Measurements from ENCODE around the gene RAB3GAP1.

RAB3GAP1 gene

GRCh38 chr2:135182190-135182589 is 130.1 kb downstream of the RAB3GAP1 start:
- Mint-ChIP-seq H3K9me3 (no peaks in the 10 kb centered on the region), H3K27me3 (no peaks in the 10 kb centered on the region), H3K27ac (no peak overlapping the region), H3K4me3 (no peak overlapping the region), H3K4me1 (ENCODE audit: low read depth) (no peaks in the 10 kb centered on the region), H3K36me3 (ENCODE audit: low read depth) (peaks cover 13% of the 10 kb centered on the region)

GRCh38 chr2:135182601-135183000 is 130.5 kb downstream of the RAB3GAP1 start:
- no peak overlapping the region for H3K27ac Mint-ChIP-seq
- no peaks in the 10 kb centered on the region for H3K4me1 Mint-ChIP-seq (ENCODE audit: low read depth)
- H3K36me3 Mint-ChIP-seq (ENCODE audit: low read depth) = peaks cover 10% of the 10 kb centered on the region

GRCh38 chr2:135183822-135184221 is 131.7 kb downstream of the RAB3GAP1 start:
- peaks cover 7% of the 10 kb centered on the region for H3K36me3 Mint-ChIP-seq (ENCODE audit: low read depth)
- H3K27ac Mint-ChIP-seq = no peak overlapping the region
- H3K9me3 Mint-ChIP-seq = no peaks in the 10 kb centered on the region
- H3K27me3 Mint-ChIP-seq = no peaks in the 10 kb centered on the region
- no peaks in the 10 kb centered on the region for H3K4me1 Mint-ChIP-seq (ENCODE audit: low read depth)
- H3K4me3 Mint-ChIP-seq = no peak overlapping the region

More at GRCh38 chr2:135182601-135183000, 130.5 kb downstream of the RAB3GAP1 start:
- Mint-ChIP-seq H3K4me3 (no peak overlapping the region), H3K9me3 (no peaks in the 10 kb centered on the region), H3K27me3 (no peaks in the 10 kb centered on the region)

- no peaks in the 10 kb centered on the region for H3K9me3 Mint-ChIP-seq
- no peak overlapping the region for H3K4me3 Mint-ChIP-seq
- no peak overlapping the region for H3K27ac Mint-ChIP-seq
- no peaks in the 10 kb centered on the region for H3K4me1 Mint-ChIP-seq (ENCODE audit: low read depth)
- H3K27me3 Mint-ChIP-seq = no peaks in the 10 kb centered on the region
- peaks cover 18% of the 10 kb centered on the region for H3K36me3 Mint-ChIP-seq (ENCODE audit: low read depth)
Observed at GRCh38 chr2:135186054-135186453, 134.0 kb downstream of the RAB3GAP1 start.

- Mint-ChIP-seq H3K9me3 (no peaks in the 10 kb centered on the region), H3K27me3 (no peaks in the 10 kb centered on the region), H3K4me1 (ENCODE audit: low read depth) (no peaks in the 10 kb centered on the region), H3K4me3 (no peak overlapping the region), H3K27ac (no peak overlapping the region), H3K36me3 (ENCODE audit: low read depth) (peaks cover 18% of the 10 kb centered on the region)
Observed at GRCh38 chr2:135187270-135187669, 135.2 kb downstream of the RAB3GAP1 start.

- no peaks in the 10 kb centered on the region for H3K27me3 Mint-ChIP-seq
- H3K9me3 Mint-ChIP-seq = peaks cover 8% of the 10 kb centered on the region
- H3K4me3 Mint-ChIP-seq = no peak overlapping the region
- no peak overlapping the region for H3K27ac Mint-ChIP-seq
- peaks cover 18% of the 10 kb centered on the region for H3K36me3 Mint-ChIP-seq (ENCODE audit: low read depth)
- no peaks in the 10 kb centered on the region for H3K4me1 Mint-ChIP-seq (ENCODE audit: low read depth)
Observed at GRCh38 chr2:135189148-135189547, 137.1 kb downstream of the RAB3GAP1 start.

GRCh38 chr2:135190799-135191198 is 138.7 kb downstream of the RAB3GAP1 start:
- peaks cover 10% of the 10 kb centered on the region for H3K9me3 Mint-ChIP-seq
- peaks cover 18% of the 10 kb centered on the region for H3K36me3 Mint-ChIP-seq (ENCODE audit: low read depth)
- H3K27me3 Mint-ChIP-seq = no peaks in the 10 kb centered on the region
- no peaks in the 10 kb centered on the region for H3K4me1 Mint-ChIP-seq (ENCODE audit: low read depth)
- no peak overlapping the region for H3K4me3 Mint-ChIP-seq
- H3K27ac Mint-ChIP-seq = no peak overlapping the region

GRCh38 chr2:135198481-135198880 is 146.4 kb downstream of the RAB3GAP1 start:
- H3K27ac Mint-ChIP-seq = no peak overlapping the region
- H3K4me1 Mint-ChIP-seq (ENCODE audit: low read depth) = no peaks in the 10 kb centered on the region
- peaks cover 4% of the 10 kb centered on the region for H3K9me3 Mint-ChIP-seq
- no peaks in the 10 kb centered on the region for H3K27me3 Mint-ChIP-seq
- peaks cover 3% of the 10 kb centered on the region for H3K36me3 Mint-ChIP-seq (ENCODE audit: low read depth)
- no peak overlapping the region for H3K4me3 Mint-ChIP-seq

- Mint-ChIP-seq H3K9me3 (no peaks in the 10 kb centered on the region), H3K36me3 (ENCODE audit: low read depth) (peaks cover 3% of the 10 kb centered on the region), H3K4me3 (no peak overlapping the region), H3K27ac (no peak overlapping the region), H3K4me1 (ENCODE audit: low read depth) (no peaks in the 10 kb centered on the region), H3K27me3 (no peaks in the 10 kb centered on the region)
Observed at GRCh38 chr2:135202751-135203150, 150.7 kb downstream of the RAB3GAP1 start.

GRCh38 chr2:135203944-135204343 is 151.9 kb downstream of the RAB3GAP1 start:
- no peaks in the 10 kb centered on the region for H3K9me3 Mint-ChIP-seq
- H3K27ac Mint-ChIP-seq = no peak overlapping the region
- H3K27me3 Mint-ChIP-seq = no peaks in the 10 kb centered on the region
- H3K36me3 Mint-ChIP-seq (ENCODE audit: low read depth) = peaks cover 3% of the 10 kb centered on the region
- H3K4me1 Mint-ChIP-seq (ENCODE audit: low read depth) = no peaks in the 10 kb centered on the region
- no peak overlapping the region for H3K4me3 Mint-ChIP-seq

GRCh38 chr2:135208016-135208415 is 155.9 kb downstream of the RAB3GAP1 start:
- H3K4me3 Mint-ChIP-seq = no peak overlapping the region
- H3K27me3 Mint-ChIP-seq = no peaks in the 10 kb centered on the region

GRCh38 chr2:135212757-135213156 is 160.7 kb downstream of the RAB3GAP1 start:
- H3K27me3 Mint-ChIP-seq = no peaks in the 10 kb centered on the region
- H3K4me3 Mint-ChIP-seq = no peak overlapping the region
- H3K4me1 Mint-ChIP-seq (ENCODE audit: low read depth) = no peaks in the 10 kb centered on the region
- H3K36me3 Mint-ChIP-seq (ENCODE audit: low read depth) = peaks cover 10% of the 10 kb centered on the region
- no peaks in the 10 kb centered on the region for H3K9me3 Mint-ChIP-seq
- H3K27ac Mint-ChIP-seq = no peak overlapping the region

More at GRCh38 chr2:135208016-135208415, 155.9 kb downstream of the RAB3GAP1 start:
- Mint-ChIP-seq H3K9me3 (no peaks in the 10 kb centered on the region), H3K36me3 (ENCODE audit: low read depth) (no peaks in the 10 kb centered on the region), H3K4me1 (ENCODE audit: low read depth) (no peaks in the 10 kb centered on the region), H3K27ac (peak overlapping the region; percentile 7)

GRCh38 chr2:135218426-135218825 is 166.3 kb downstream of the RAB3GAP1 start:
- Mint-ChIP-seq H3K27me3 (no peaks in the 10 kb centered on the region), H3K4me1 (ENCODE audit: low read depth) (no peaks in the 10 kb centered on the region), H3K9me3 (no peaks in the 10 kb centered on the region), H3K27ac (no peak overlapping the region), H3K36me3 (ENCODE audit: low read depth) (peaks cover 14% of the 10 kb centered on the region), H3K4me3 (no peak overlapping the region)

- H3K4me1 Mint-ChIP-seq (ENCODE audit: low read depth) = no peaks in the 10 kb centered on the region
- no peaks in the 10 kb centered on the region for H3K27me3 Mint-ChIP-seq
- peaks cover 12% of the 10 kb centered on the region for H3K36me3 Mint-ChIP-seq (ENCODE audit: low read depth)
- no peak overlapping the region for H3K27ac Mint-ChIP-seq
- H3K4me3 Mint-ChIP-seq = no peak overlapping the region
- no peaks in the 10 kb centered on the region for H3K9me3 Mint-ChIP-seq
Observed at GRCh38 chr2:135219226-135219625, 167.1 kb downstream of the RAB3GAP1 start.
